Trophoblast cell (in vitro differentiated cells and primary cell): ENCODE results near the gene LRFN4.

ENCODE experiments used
- DNase-seq, 2 donors: peaks; one replicate each; pipeline ENCODE4 v3.0.0-alpha.2; 2016
- H2AFZ ChIP-seq: 2 replicates; pipeline ENCODE4 v1.6.1; 2013; ENCODE audit warnings: low read length, moderate library complexity, mild to moderate bottlenecking; ENCODE audit not compliant: insufficient read depth, poor library complexity
- H2AK5ac ChIP-seq: 2 replicates; pipeline ENCODE4 v1.6.1; 2013; ENCODE audit warnings: mild to moderate bottlenecking, low read length
- H2BK120ac ChIP-seq: 2 replicates; pipeline ENCODE4 v1.6.1; 2013; ENCODE audit warnings: low read length, mild to moderate bottlenecking, moderate library complexity; ENCODE audit not compliant: insufficient read depth, poor library complexity
- H2BK12ac ChIP-seq: 2 replicates; pipeline ENCODE4 v1.6.1; 2013; ENCODE audit warnings: mild to moderate bottlenecking, low read length, moderate library complexity
- H2BK5ac ChIP-seq: 2 replicates; pipeline ENCODE4 v1.6.1; 2013; ENCODE audit warnings: low read length, low read depth, moderate library complexity, mild to moderate bottlenecking; ENCODE audit not compliant: poor library complexity
- H3K14ac ChIP-seq: 2 replicates; pipeline ENCODE4 v1.6.1; 2013; ENCODE audit warnings: mild to moderate bottlenecking, low read length
- H3K18ac ChIP-seq: 2 replicates; pipeline ENCODE4 v1.6.1; 2013; ENCODE audit warnings: mild to moderate bottlenecking, low read length
- H3K23ac ChIP-seq: 2 replicates; pipeline ENCODE4 v1.6.1; 2013; ENCODE audit warnings: low read length
- H3K27ac ChIP-seq: 2 replicates; pipeline ENCODE4 v1.5.1; 2013; ENCODE audit warnings: low read depth, mild to moderate bottlenecking, inconsistent platforms, low read length, moderate library complexity
- H3K27me3 ChIP-seq: 2 replicates; pipeline ENCODE4 v1.6.1; 2013; ENCODE audit warnings: inconsistent platforms, mild to moderate bottlenecking, low read length, moderate library complexity; ENCODE audit not compliant: insufficient read depth
- H3K36me3 ChIP-seq, 2 experiments: 1 replicate in 1 of 2; 2 replicates in 1 of 2; pipeline ENCODE4 v1.6.1; 2013; ENCODE audit warnings: low read length in 2 of 2, mild to moderate bottlenecking in 2 of 2, moderate library complexity in 1 of 2; ENCODE audit not compliant: insufficient read depth in 2 of 2, control insufficient read depth in 1 of 2
- H3K4ac ChIP-seq: 2 replicates; pipeline ENCODE4 v1.6.1; 2013; ENCODE audit warnings: low read depth, mild to moderate bottlenecking, low read length, moderate library complexity
- H3K4me1 ChIP-seq, 2 experiments: 1 replicate in 1 of 2; 2 replicates in 1 of 2; pipeline ENCODE4 v1.6.1; 2013; ENCODE audit warnings: low read length in 2 of 2, mild to moderate bottlenecking in 2 of 2, moderate library complexity in 1 of 2; ENCODE audit not compliant: insufficient read depth in 2 of 2, control insufficient read depth in 1 of 2
- H3K4me2 ChIP-seq: 2 replicates; pipeline ENCODE4 v1.6.1; 2013; ENCODE audit warnings: inconsistent platforms, mild to moderate bottlenecking, low read length, moderate library complexity
- H3K4me3 ChIP-seq: 2 replicates; pipeline ENCODE4 v1.5.1; 2013; ENCODE audit warnings: mild to moderate bottlenecking, low read depth, low read length, inconsistent platforms
- H3K79me1 ChIP-seq: one replicate; pipeline ENCODE4 v1.6.1; 2013; ENCODE audit warnings: low read length
- H3K79me2 ChIP-seq: 2 replicates; pipeline ENCODE4 v1.6.1; 2013; ENCODE audit warnings: low read length, mild to moderate bottlenecking; ENCODE audit not compliant: control insufficient read depth, insufficient read depth, poor library complexity
- H3K9ac ChIP-seq: 2 replicates; pipeline ENCODE4 v1.6.1; 2013; ENCODE audit warnings: mild to moderate bottlenecking, low read length
- H3K9me3 ChIP-seq: 2 replicates; pipeline ENCODE4 v1.6.1; 2013; ENCODE audit warnings: low read depth, mild to moderate bottlenecking, control low read depth, inconsistent platforms, low read length; ENCODE audit not compliant: insufficient read depth
- H4K12ac ChIP-seq: 2 replicates; pipeline ENCODE4 v1.6.1; 2013; ENCODE audit warnings: low read depth, mild to moderate bottlenecking, low read length, moderate library complexity
- H4K8ac ChIP-seq: 2 replicates; pipeline ENCODE4 v1.6.1; 2013; ENCODE audit warnings: low read depth, mild to moderate bottlenecking, low read length, moderate library complexity
- H4K91ac ChIP-seq: one replicate; pipeline ENCODE4 v1.6.1; 2013; ENCODE audit warnings: low read depth, mild to moderate bottlenecking, low read length, moderate library complexity
- WGBS: extraction: QIAGEN DNeasy Blood & Tissue Kit; methylation state at CpG from one replicate; pipeline ENCODE4 v1.1.7; 2013; ENCODE audit warnings: missing lambda C conversion rate; ENCODE audit not compliant: insufficient read length, insufficient coverage; ENCODE audit errors: extremely low coverage; 5-methylcytosine and 5-hydroxymethylcytosine counted together

LRFN4 gene

DNA sequence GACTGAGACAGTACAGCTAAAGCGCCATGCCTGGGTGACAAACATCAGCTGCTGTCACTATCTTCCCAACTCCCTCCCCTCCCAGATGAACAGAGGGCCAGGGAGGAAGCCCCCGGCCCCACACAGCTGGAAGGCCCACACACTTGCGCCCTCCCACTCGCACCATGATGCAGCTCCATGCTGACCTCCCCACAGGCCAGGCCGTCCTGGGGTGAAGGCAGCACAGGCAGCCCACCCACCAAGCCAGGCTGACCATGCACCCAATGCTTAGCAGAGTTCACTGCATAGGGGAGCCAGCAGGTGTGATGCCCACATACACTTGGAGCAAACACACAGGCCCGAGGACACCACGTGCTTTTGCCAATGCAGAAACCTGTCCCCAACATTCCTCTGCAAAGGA, 22.1 kb downstream of the LRFN4 start:
- Histone ChIP-seq H3K18ac (no peak overlapping the region), H3K79me2 (no peaks in the 10 kb centered on the region), H3K27ac (no peak overlapping the region), H3K79me1 (no peaks in the 10 kb centered on the region), H2BK12ac (no peak overlapping the region), H4K8ac (no peak overlapping the region), H3K4ac (no peak overlapping the region), H2AK5ac (no peak overlapping the region), H3K4me2 (no peak overlapping the region), H2BK120ac (no peak overlapping the region), H3K23ac (no peak overlapping the region), H3K4me3 (no peak overlapping the region), H4K12ac (no peak overlapping the region), H3K9me3 (peaks cover 2% of the 10 kb centered on the region), H3K27me3 (no peaks in the 10 kb centered on the region), H3K4me1 (peaks cover 0 to 4% of the 10 kb centered on the region in 2 experiments), H3K14ac (no peak overlapping the region), H3K9ac (no peak overlapping the region), H2BK5ac (no peak overlapping the region), H3K36me3 (no peaks in the 10 kb centered on the region), H2AFZ (no peak overlapping the region), H4K91ac (no peak overlapping the region)
- no CpG with 5 or more reads among the region's 7 CpGs for WGBS
- DNase-seq: no peak

DNA sequence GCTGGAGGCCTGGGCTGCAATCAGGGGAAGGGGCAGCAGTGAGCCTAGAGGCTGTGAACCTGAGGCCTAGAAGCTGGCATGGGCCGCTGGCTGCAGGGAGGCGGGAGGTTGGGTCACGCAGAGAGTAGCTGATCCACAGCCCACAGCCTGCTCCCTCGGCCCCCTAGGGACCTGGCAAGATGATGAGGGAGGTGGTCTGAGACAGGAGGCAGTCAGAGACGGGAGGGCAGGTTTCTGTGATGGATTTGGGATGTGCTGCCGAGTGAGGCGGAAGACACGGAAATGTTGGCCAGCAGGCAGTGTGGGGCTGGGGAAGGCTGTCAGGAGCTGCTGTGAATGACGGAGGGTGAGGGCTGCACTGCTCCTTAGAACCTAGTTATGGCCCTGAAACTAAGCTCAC, 22.7 kb downstream of the LRFN4 start:
- no peak for DNase-seq
- no peak overlapping the region for H4K12ac ChIP-seq

DNA sequence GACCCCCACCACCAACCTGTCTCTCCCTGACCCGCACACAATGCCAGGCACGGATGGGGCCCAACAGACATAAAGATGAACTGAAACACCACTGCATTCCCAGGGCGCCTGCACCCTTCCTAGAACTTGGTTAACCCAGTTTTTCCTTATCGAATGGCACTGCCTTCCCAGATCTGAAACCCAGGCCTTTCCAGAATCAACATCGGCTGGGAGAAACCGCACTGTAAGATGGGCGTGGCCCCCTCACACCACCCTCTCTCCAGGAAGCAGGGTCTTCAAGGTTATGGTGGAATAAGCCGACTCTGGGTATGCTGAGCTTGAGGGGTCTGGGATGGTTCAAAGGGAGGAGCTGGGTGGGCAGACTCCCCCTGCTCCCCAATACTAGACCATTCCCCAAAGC, 23.1 kb downstream of the LRFN4 start:
- Histone ChIP-seq H3K36me3 (no peaks in the 10 kb centered on the region), H2AK5ac (no peak overlapping the region), H3K9me3 (peaks cover 2% of the 10 kb centered on the region), H3K4me2 (no peak overlapping the region), H4K12ac (no peak overlapping the region), H3K23ac (no peak overlapping the region), H2BK5ac (no peak overlapping the region), H2AFZ (no peak overlapping the region), H3K27ac (no peak overlapping the region), H2BK120ac (no peak overlapping the region), H3K4me1 (peaks cover 0 to 4% of the 10 kb centered on the region in 2 experiments), H3K18ac (no peak overlapping the region), H4K91ac (no peak overlapping the region), H3K79me2 (no peaks in the 10 kb centered on the region), H4K8ac (no peak overlapping the region), H3K27me3 (no peaks in the 10 kb centered on the region), H3K9ac (no peak overlapping the region), H3K14ac (no peak overlapping the region), H3K4ac (no peak overlapping the region), H3K79me1 (no peaks in the 10 kb centered on the region), H3K4me3 (no peak overlapping the region), H2BK12ac (no peak overlapping the region)
- WGBS: no CpG with 5 or more reads among the region's 8 CpGs
- no peak for DNase-seq

More for the DNA sequence above, 22.7 kb downstream of the LRFN4 start:
- WGBS: no CpG with 5 or more reads among the region's 9 CpGs
- Histone ChIP-seq H3K4me2 (no peak overlapping the region), H2BK120ac (no peak overlapping the region), H3K79me1 (no peaks in the 10 kb centered on the region), H3K4ac (no peak overlapping the region), H3K27ac (no peak overlapping the region), H3K79me2 (no peaks in the 10 kb centered on the region), H2AK5ac (no peak overlapping the region), H4K8ac (no peak overlapping the region), H3K14ac (no peak overlapping the region), H4K91ac (no peak overlapping the region), H3K36me3 (no peaks in the 10 kb centered on the region), H2BK12ac (no peak overlapping the region), H3K23ac (no peak overlapping the region), H3K9me3 (peaks cover 2% of the 10 kb centered on the region), H3K4me3 (no peak overlapping the region), H3K18ac (no peak overlapping the region), H3K4me1 (peaks cover 0 to 4% of the 10 kb centered on the region in 2 experiments), H2BK5ac (no peak overlapping the region), H2AFZ (no peak overlapping the region), H3K9ac (no peak overlapping the region), H3K27me3 (no peaks in the 10 kb centered on the region)

DNA sequence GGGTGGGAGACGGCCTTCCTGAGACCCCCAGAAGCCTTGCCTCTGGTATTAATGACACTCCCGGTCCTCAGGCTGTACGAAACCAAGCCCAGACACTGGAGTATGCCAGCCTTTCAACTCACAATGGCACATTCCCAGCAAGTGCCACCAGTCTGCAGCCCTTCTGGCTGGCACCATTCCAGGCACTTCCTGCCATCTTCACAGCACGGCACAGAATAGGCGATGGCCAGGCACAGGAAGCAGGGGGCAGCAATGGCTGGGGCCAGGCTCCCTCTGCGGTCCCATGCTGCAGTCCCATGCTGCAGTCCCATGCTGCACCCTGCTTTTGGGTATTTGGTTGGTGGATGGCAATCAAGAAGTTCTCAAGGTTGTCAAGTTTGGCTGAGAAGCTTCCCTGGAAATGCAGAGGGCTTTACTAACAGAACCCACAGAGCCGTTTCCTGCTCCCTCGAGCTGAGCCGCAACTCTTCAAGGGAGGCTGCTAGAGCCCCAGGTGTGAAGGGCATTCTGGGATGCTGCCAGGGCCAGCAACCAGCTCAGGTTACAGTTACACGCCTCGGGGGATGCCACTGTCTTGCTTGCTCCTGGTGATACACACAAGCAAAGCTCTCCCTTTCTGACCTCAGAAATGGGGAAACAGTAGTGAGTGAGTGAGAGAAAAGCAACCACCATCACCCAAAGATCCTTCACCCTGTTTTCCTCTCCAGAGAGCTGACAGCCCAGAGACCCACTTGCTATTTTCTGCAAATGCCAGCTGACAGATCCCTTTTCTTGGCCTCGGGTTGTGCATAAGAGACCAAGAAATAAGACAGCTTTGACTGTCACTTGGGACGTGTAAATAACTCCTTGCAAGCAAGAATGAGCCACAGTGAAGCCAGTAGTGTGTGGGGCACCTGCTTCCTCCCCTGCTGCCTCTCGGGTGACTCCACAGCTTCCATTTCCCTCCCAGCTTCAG, 23.9 kb downstream of the LRFN4 start:
- H2AFZ ChIP-seq: no peak overlapping the region
- H3K4me2 ChIP-seq: no peak overlapping the region
- H3K79me2 ChIP-seq: no peaks in the 10 kb centered on the region
- H3K4me3 ChIP-seq: no peak overlapping the region
- no peak overlapping the region for H4K91ac ChIP-seq
- WGBS: no CpG with 5 or more reads among the region's 14 CpGs
- no peaks in the 10 kb centered on the region for H3K36me3 ChIP-seq
- H3K79me1 ChIP-seq: no peaks in the 10 kb centered on the region
- no peak overlapping the region for H2AK5ac ChIP-seq
- H3K4ac ChIP-seq: no peak overlapping the region
- no peak overlapping the region for H4K12ac ChIP-seq
- no peak overlapping the region for H4K8ac ChIP-seq
- H3K27ac ChIP-seq: no peak overlapping the region
- no peaks in the 10 kb centered on the region for H3K27me3 ChIP-seq
- no peak for DNase-seq
- H3K14ac ChIP-seq: no peak overlapping the region
- H2BK12ac ChIP-seq: no peak overlapping the region
- H3K9me3 ChIP-seq: peaks cover 2% of the 10 kb centered on the region
- H2BK5ac ChIP-seq: no peak overlapping the region
- peaks cover 0 to 4% of the 10 kb centered on the region in 2 experiments for H3K4me1 ChIP-seq
- H3K18ac ChIP-seq: no peak overlapping the region
- H3K9ac ChIP-seq: no peak overlapping the region
- no peak overlapping the region for H3K23ac ChIP-seq
- H2BK120ac ChIP-seq: no peak overlapping the region
